HCT116 (cell line): ENCODE data around the gene LRP1B. TPM values are rescaled to one million over a fixed set of nuclear protein-coding genes. Genes with fewer than 3 reads are reported as not detected.

ENCODE experiments used
- ATAC-seq: fragments of 200-7000 bp; cut with Tn5 transposase; 2 replicates; pipeline ENCODE4 v1.9.1; 2020; ENCODE audit warnings: mild to moderate bottlenecking, moderate library complexity
- BruUV-seq: library from RNA; stranded (reverse); fragments of 400-500 nt; replicated peaks from 2 replicates; lab custom pipeline; 2021; lab: Mats Ljungman, UMichigan
- CTCF ChIA-PET: fragments of 300-600 bp; sonication (Branson Sonifier 250); formaldehyde crosslinking; loops from one replicate; lab custom pipeline; 2021; ENCODE audit warnings: antibody characterized with exemption; lab: Charles Lee
- POLR2A ChIA-PET: fragments of 300-600, 350-600 bp; sonication (Branson Sonifier 250); formaldehyde crosslinking; loops from one replicate; lab custom pipeline; 2021; ENCODE audit warnings: antibody characterized with exemption; lab: Charles Lee
- RAD21 ChIA-PET, 2 experiments: fragments of 300-600 bp; sonication (Branson Sonifier 250); formaldehyde crosslinking; loops; one replicate each; lab custom pipeline; 2023; ENCODE audit warnings: low total read pairs in 2 of 2; ENCODE audit not compliant: uncharacterized antibody in 2 of 2, unreplicated experiment in 2 of 2, low non-redundant PET in 1 of 2; lab: Charles Lee
- DNase-seq: peaks from one replicate; pipeline ENCODE4 v3.0.0-alpha.2; 2010; ENCODE audit warnings: low read depth, low spot score
- H2AFZ ChIP-seq: fragments of 200-600 bp; shearing (Covaris generic), sonication (generic); 2 replicates; pipeline ENCODE4 v1.6.1; 2017; ENCODE audit warnings: low read depth, mixed run types, mixed read lengths, antibody characterized with exemption, low read length; ENCODE audit not compliant: poor library complexity, severe bottlenecking
- H3K27ac ChIP-seq: 2 replicates; pipeline ENCODE4 v1.5.1; 2012; ENCODE audit warnings: low read depth, low read length
- H3K27me3 ChIP-seq: fragments of 200-600 bp; sonication (generic); 2 replicates; pipeline ENCODE4 v1.6.1; 2016; ENCODE audit warnings: mixed run types, low read length, mixed read lengths; ENCODE audit not compliant: insufficient read depth
- H3K36me3 ChIP-seq, 2 experiments: fragments of 200-500 bp in 1 of 2; fragments of 200-600 bp in 1 of 2; sonication (Bioruptor generic) in 1 of 2; sonication (generic) in 1 of 2; 2 replicates each; pipeline versions ENCODE4 v1.5.1 to v1.6.1; 2014 to 2016; ENCODE audit warnings: low read length in 2 of 2, inconsistent platforms in 1 of 2, mixed read lengths in 1 of 2, mixed run types in 1 of 2; ENCODE audit not compliant: insufficient read depth in 2 of 2, control insufficient read depth in 1 of 2
- H3K4me1 ChIP-seq, 2 experiments: fragments of 200-600 bp in 1 of 2; sonication (generic) in 1 of 2; 2 replicates each; pipeline versions ENCODE4 v1.5.1 to v1.6.1; 2012 to 2017; ENCODE audit warnings: low read length in 2 of 2, inconsistent platforms in 1 of 2, mild to moderate bottlenecking in 1 of 2, mixed read lengths in 1 of 2, mixed run types in 1 of 2, moderate library complexity in 1 of 2; ENCODE audit not compliant: insufficient read depth in 2 of 2, control insufficient read depth in 1 of 2
- H3K4me2 ChIP-seq: fragments of 200-600 bp; sonication (generic); 2 replicates; pipeline ENCODE4 v1.6.1; 2017; ENCODE audit warnings: mixed run types, low read length, mixed read lengths
- H3K4me3 ChIP-seq, 2 experiments: fragments of 200-600 bp in 1 of 2; sonication (generic) in 1 of 2; replicated peaks in 1 of 2; 2 replicates each; pipeline ENCODE4 v1.5.1; 2011 to 2016; ENCODE audit warnings: low read length in 2 of 2, control low read depth in 1 of 2, low read depth in 1 of 2, mild to moderate bottlenecking in 1 of 2, mixed read lengths in 1 of 2, mixed run types in 1 of 2
- H3K79me2 ChIP-seq: fragments of 200-600 bp; sonication (generic); 2 replicates; pipeline ENCODE4 v1.6.1; 2017; ENCODE audit warnings: mild to moderate bottlenecking, mixed run types, low read length, moderate library complexity, mixed read lengths; ENCODE audit not compliant: insufficient read depth
- H3K9ac ChIP-seq: fragments of 200-600 bp; sonication (generic); 2 replicates; pipeline ENCODE4 v1.6.1; 2016; ENCODE audit warnings: low read length, mixed read lengths
- H3K9me2 ChIP-seq: fragments of 200-600 bp; sonication (generic), shearing (Covaris generic); 2 replicates; pipeline ENCODE4 v1.6.1; 2017; ENCODE audit warnings: mixed run types, mild to moderate bottlenecking, moderate library complexity; ENCODE audit not compliant: insufficient read depth
- H3K9me3 ChIP-seq, 2 experiments: fragments of 200-500 bp in 1 of 2; fragments of 200-600 bp in 1 of 2; sonication (Bioruptor generic) in 1 of 2; sonication (generic) in 1 of 2; 2 replicates each; pipeline ENCODE4 v1.6.1; 2014 to 2017; ENCODE audit warnings: low read length in 2 of 2, mixed read lengths in 2 of 2, inconsistent platforms in 1 of 2, low read depth in 1 of 2, mild to moderate bottlenecking in 1 of 2, mixed run types in 1 of 2, moderate library complexity in 1 of 2; ENCODE audit not compliant: control insufficient read depth in 1 of 2, insufficient read depth in 1 of 2
- H4K20me1 ChIP-seq: fragments of 200-600 bp; sonication (generic), shearing (Covaris generic); 2 replicates; pipeline ENCODE4 v1.6.1; 2017; ENCODE audit warnings: mixed run types, mild to moderate bottlenecking, moderate library complexity; ENCODE audit not compliant: insufficient read depth
- CBX3 ChIP-seq: IDR thresholded peaks from 2 replicates; pipeline ENCODE4 v1.6.1; 2012; ENCODE audit warnings: low read depth
- EGR1 ChIP-seq: IDR thresholded peaks from 2 replicates; pipeline ENCODE4 v1.6.1; 2012; ENCODE audit warnings: low read depth
- EZH2 ChIP-seq: fragments of 200-600 bp; sonication (generic); IDR thresholded peaks from 2 replicates; pipeline ENCODE4 v1.6.1; 2017; ENCODE audit warnings: antibody characterized with exemption, mixed run types
- JUND ChIP-seq: IDR thresholded peaks from 2 replicates; pipeline ENCODE4 v1.6.1; 2012
- POLR2A ChIP-seq: IDR thresholded peaks from 2 replicates; pipeline ENCODE4 v1.7.0; 2011; ENCODE audit warnings: borderline replicate concordance; ENCODE audit not compliant: insufficient read depth, insufficient read length; ENCODE audit errors: extremely low read depth
- RAD21 ChIP-seq: IDR thresholded peaks from 2 replicates; pipeline ENCODE4 v1.6.1; 2012; ENCODE audit warnings: low read depth, mild to moderate bottlenecking
- SP1 ChIP-seq: IDR thresholded peaks from 2 replicates; pipeline ENCODE4 v1.6.1; 2012; ENCODE audit warnings: low read depth
- TCF7L2 ChIP-seq: IDR thresholded peaks from 2 replicates; pipeline ENCODE4 v1.7.0; 2011; ENCODE audit warnings: borderline replicate concordance, inconsistent platforms; ENCODE audit not compliant: insufficient read depth, insufficient read length; ENCODE audit errors: extremely low read depth
- ZFX ChIP-seq: fragments of 450-650 bp; IDR thresholded peaks from 2 replicates; pipeline ENCODE4 v1.6.1; 2017
- intact Hi-C: fragments of 100-400 bp; cut with micrococcal nuclease; formaldehyde crosslinking; loops from 2 replicates; pipeline ENCODE4 v1.10.0; 2022
- total RNA-seq: library from RNA; stranded (reverse); gene quantifications from one replicate; pipeline ENCODE4 v1.2.1, GENCODE V29; 2021; ENCODE audit not compliant: unreplicated experiment
- TF ChIP-seq, protein P1 (sequence below): IDR thresholded peaks from 2 replicates; pipeline ENCODE4 v1.6.1; 2012
- TF ChIP-seq, protein P2 (sequence below): IDR thresholded peaks from 2 replicates; pipeline ENCODE4 v1.6.1; 2011; ENCODE audit warnings: mild to moderate bottlenecking, low read length, moderate library complexity; ENCODE audit not compliant: insufficient replicate concordance; ENCODE audit errors: extremely low read depth
- TF ChIP-seq, protein P3 (sequence below): IDR thresholded peaks from 2 replicates; pipeline ENCODE4 v1.6.1; 2012; ENCODE audit warnings: low read depth

Gene LRP1B
- total RNA-seq, 1 experiment from 2014 or later: 0.34 TPM

DNA sequence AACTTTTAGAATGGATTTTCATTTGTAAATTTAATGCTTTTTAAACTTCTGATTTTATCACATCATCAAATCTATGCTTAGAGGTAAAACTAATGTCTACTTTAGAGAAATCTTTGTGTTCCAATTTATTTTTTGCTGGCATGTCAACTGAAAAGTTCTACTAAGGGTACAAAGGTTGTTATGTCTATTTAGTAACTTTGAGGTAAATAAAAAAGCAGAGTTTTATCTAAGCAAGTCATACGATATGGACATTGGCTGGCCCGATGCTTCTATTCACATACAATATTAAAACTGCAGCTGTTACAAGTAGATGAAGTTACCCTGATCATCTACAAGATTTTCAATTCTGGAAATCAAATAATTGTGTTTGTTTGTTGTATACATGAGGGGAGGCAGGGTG is 1575.1 kb downstream of the LRP1B start:
- no peak overlapping the region for H3K4me2 ChIP-seq
- no peak overlapping the region for H3K4me3 ChIP-seq
- H3K4me1 ChIP-seq: no peaks in the 10 kb centered on the region
- ChIA-PET POLR2A (no interaction called here), RAD21 (no interaction called here), CTCF (no interaction called here)
- no peaks in the 10 kb centered on the region for H3K79me2 ChIP-seq
- H3K27ac ChIP-seq: no peak overlapping the region
- H3K9ac ChIP-seq: no peak overlapping the region
- H4K20me1 ChIP-seq: no peaks in the 10 kb centered on the region
- intact Hi-C loops: no loop called here
- DNase-seq: no peak
- no peak overlapping the region for H2AFZ ChIP-seq
- no TSS peak for BruUV-seq
- H3K36me3 ChIP-seq: no peaks in the 10 kb centered on the region
- H3K27me3 ChIP-seq: no peaks in the 10 kb centered on the region
- no peak for TF ChIP-seq CBX3
- no peak for TF ChIP-seq EGR1
- TF ChIP-seq, protein P1, sequence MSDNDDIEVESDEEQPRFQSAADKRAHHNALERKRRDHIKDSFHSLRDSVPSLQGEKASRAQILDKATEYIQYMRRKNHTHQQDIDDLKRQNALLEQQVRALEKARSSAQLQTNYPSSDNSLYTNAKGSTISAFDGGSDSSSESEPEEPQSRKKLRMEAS: no peak
- TF ChIP-seq RAD21: no peak
- no peak for TF ChIP-seq TCF7L2
- TF ChIP-seq POLR2A: no peak
- no peak for TF ChIP-seq JUND
- no peak for TF ChIP-seq SP1
- no peak for TF ChIP-seq ZFX
- TF ChIP-seq EZH2: no peak
- TF ChIP-seq, protein P2, sequence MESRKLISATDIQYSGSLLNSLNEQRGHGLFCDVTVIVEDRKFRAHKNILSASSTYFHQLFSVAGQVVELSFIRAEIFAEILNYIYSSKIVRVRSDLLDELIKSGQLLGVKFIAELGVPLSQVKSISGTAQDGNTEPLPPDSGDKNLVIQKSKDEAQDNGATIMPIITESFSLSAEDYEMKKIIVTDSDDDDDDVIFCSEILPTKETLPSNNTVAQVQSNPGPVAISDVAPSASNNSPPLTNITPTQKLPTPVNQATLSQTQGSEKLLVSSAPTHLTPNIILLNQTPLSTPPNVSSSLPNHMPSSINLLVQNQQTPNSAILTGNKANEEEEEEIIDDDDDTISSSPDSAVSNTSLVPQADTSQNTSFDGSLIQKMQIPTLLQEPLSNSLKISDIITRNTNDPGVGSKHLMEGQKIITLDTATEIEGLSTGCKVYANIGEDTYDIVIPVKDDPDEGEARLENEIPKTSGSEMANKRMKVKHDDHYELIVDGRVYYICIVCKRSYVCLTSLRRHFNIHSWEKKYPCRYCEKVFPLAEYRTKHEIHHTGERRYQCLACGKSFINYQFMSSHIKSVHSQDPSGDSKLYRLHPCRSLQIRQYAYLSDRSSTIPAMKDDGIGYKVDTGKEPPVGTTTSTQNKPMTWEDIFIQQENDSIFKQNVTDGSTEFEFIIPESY: no peak
- TF ChIP-seq, protein P3, sequence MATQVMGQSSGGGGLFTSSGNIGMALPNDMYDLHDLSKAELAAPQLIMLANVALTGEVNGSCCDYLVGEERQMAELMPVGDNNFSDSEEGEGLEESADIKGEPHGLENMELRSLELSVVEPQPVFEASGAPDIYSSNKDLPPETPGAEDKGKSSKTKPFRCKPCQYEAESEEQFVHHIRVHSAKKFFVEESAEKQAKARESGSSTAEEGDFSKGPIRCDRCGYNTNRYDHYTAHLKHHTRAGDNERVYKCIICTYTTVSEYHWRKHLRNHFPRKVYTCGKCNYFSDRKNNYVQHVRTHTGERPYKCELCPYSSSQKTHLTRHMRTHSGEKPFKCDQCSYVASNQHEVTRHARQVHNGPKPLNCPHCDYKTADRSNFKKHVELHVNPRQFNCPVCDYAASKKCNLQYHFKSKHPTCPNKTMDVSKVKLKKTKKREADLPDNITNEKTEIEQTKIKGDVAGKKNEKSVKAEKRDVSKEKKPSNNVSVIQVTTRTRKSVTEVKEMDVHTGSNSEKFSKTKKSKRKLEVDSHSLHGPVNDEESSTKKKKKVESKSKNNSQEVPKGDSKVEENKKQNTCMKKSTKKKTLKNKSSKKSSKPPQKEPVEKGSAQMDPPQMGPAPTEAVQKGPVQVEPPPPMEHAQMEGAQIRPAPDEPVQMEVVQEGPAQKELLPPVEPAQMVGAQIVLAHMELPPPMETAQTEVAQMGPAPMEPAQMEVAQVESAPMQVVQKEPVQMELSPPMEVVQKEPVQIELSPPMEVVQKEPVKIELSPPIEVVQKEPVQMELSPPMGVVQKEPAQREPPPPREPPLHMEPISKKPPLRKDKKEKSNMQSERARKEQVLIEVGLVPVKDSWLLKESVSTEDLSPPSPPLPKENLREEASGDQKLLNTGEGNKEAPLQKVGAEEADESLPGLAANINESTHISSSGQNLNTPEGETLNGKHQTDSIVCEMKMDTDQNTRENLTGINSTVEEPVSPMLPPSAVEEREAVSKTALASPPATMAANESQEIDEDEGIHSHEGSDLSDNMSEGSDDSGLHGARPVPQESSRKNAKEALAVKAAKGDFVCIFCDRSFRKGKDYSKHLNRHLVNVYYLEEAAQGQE: no peak
- H3K9me2 ChIP-seq: no peaks in the 10 kb centered on the region
- H3K9me3 ChIP-seq: no peaks in the 10 kb centered on the region
- no peak for ATAC-seq
